Transverse colon (tissue), 4 donors: ENCODE results near the gene UTP25. TPM values are rescaled to one million over a fixed set of nuclear protein-coding genes. Genes with fewer than 3 reads are reported as not detected.

ENCODE experiments used
- DNase-seq: peaks from one replicate; pipeline ENCODE4 v3.0.0-alpha.2; 2019
- H3K27ac ChIP-seq, 4 donors: fragments of 200-600 bp; sonication (generic); 2 replicates each; pipeline ENCODE4 v1.5.1; 2016 to 2018; ENCODE audit warnings: inconsistent platforms in 4 of 4
- H3K27me3 ChIP-seq: fragments of 200-600 bp; sonication (generic); 2 replicates; pipeline ENCODE4 v1.5.1; 2017; ENCODE audit warnings: inconsistent platforms
- H3K36me3 ChIP-seq, 4 donors: fragments of 200-600 bp; sonication (generic); 2 replicates each; pipeline ENCODE4 v1.5.1; 2017 to 2019; ENCODE audit warnings: inconsistent platforms in 4 of 4
- H3K4me1 ChIP-seq, 4 donors: fragments of 200-600 bp; sonication (generic); 2 replicates each; pipeline ENCODE4 v1.5.1; 2017 to 2020; ENCODE audit warnings: inconsistent platforms in 4 of 4
- H3K4me3 ChIP-seq, 4 donors: fragments of 200-600 bp; sonication (generic); 1 replicate in 1 of 4; 2 replicates in 3 of 4; pipeline versions ENCODE4 v1.5.1 to v1.6.1; 2017 to 2019; ENCODE audit warnings: inconsistent platforms in 4 of 4
- H3K9me3 ChIP-seq, 2 donors: fragments of 200-600 bp; sonication (generic); 2 replicates each; pipeline ENCODE4 v1.5.1; 2017 to 2019; ENCODE audit warnings: inconsistent platforms in 2 of 2
- CTCF ChIP-seq, 5 experiments: fragments of 200-600 bp in 3 of 5; fragments of 450-650 bp in 2 of 5; sonication (generic) in 3 of 5; IDR thresholded peaks; 1 replicate in 2 of 5; 2 replicates in 3 of 5; pipeline ENCODE4 v1.5.1; 2016 to 2017; ENCODE audit warnings: antibody characterized with exemption in 5 of 5, inconsistent platforms in 3 of 5, mild to moderate bottlenecking in 2 of 5, moderate library complexity in 1 of 5
- EP300 ChIP-seq: sonication (generic); formaldehyde crosslinking; IDR thresholded peaks from one replicate; pipeline ENCODE4 v1.6.1; 2017; ENCODE audit warnings: antibody characterized with exemption, low read depth
- POLR2A ChIP-seq: fragments of 450-650 bp; IDR thresholded peaks from one replicate; pipeline ENCODE4 v1.6.1; 2016; ENCODE audit warnings: antibody characterized with exemption, mild to moderate bottlenecking, moderate library complexity
- POLR2AphosphoS5 ChIP-seq, 3 donors: sonication (generic); formaldehyde crosslinking; IDR thresholded peaks; one replicate each; pipeline ENCODE4 v1.6.1; 2016; ENCODE audit warnings: antibody characterized with exemption in 3 of 3
- WGBS, 2 donors: methylation state at CpG; one replicate each; pipeline ENCODE4 v1.1.5; 2018; ENCODE audit warnings: low coverage in 1 of 2; 5-methylcytosine and 5-hydroxymethylcytosine counted together
- in situ Hi-C, 4 donors: fragments of 200-750 bp; cut with MboI; loops; one replicate each; pipeline versions ENCODE4 v1.15.0 to v1.15.1; 2017; ENCODE audit warnings: low sequenced_read_pairs in 3 of 4, low pct_ligation_motif_present in 1 of 4, low pct_unique_long_range_greater_than_20kb in 1 of 4
- intact Hi-C: fragments of 100-400 bp; cut with DNase I; formaldehyde crosslinking; loops from one replicate; pipeline ENCODE4 v1.15.1; 2023; ENCODE audit warnings: low total_unique reads
- total RNA-seq, 4 donors: library from RNA; depleted of rRNA; stranded (reverse); fragments of >200 nt; gene quantifications; one replicate each; pipeline ENCODE4 v1.1.0, GENCODE V29; 2016

The UTP25 gene
- total RNA-seq, 4 donors from 2014 or later, result 1.1 to 13.7 (median 6.1) TPM

GRCh38 chr1:209863766-209864485, 36.2 kb downstream of the UTP25 start:
- in situ Hi-C loops (loop anchor here in 2 of 4 donors (25.0 kb wide), 2 partner anchors 123 to 448 kb away; no protein-coding TSS in a partner anchor), intact Hi-C loops (loop anchor here (10.0 kb wide), 1 partner anchor 131 kb away; no protein-coding TSS in a partner anchor)
- no peak overlapping the region for H3K4me3 ChIP-seq
- no peak overlapping the region for H3K27ac ChIP-seq
- no peaks in the 10 kb centered on the region for H3K9me3 ChIP-seq
- 42 to 49% methylated on average over 4 of the region's 4 CpGs for WGBS, 2 donors
- H3K4me1 ChIP-seq, result no peaks in the 10 kb centered on the region
- TF ChIP-seq CTCF (IDR thresholded peaks at IDR 0.05), result no peak
- TF ChIP-seq POLR2A, result no peak
- no peak for TF ChIP-seq EP300
- no peak for TF ChIP-seq POLR2AphosphoS5 (IDR thresholded peaks at IDR 0.05)
- DNase-seq, result no peak
- H3K27me3 ChIP-seq, result peaks cover 17% of the 10 kb centered on the region
- H3K36me3 ChIP-seq, result no peaks in the 10 kb centered on the region

DNA sequence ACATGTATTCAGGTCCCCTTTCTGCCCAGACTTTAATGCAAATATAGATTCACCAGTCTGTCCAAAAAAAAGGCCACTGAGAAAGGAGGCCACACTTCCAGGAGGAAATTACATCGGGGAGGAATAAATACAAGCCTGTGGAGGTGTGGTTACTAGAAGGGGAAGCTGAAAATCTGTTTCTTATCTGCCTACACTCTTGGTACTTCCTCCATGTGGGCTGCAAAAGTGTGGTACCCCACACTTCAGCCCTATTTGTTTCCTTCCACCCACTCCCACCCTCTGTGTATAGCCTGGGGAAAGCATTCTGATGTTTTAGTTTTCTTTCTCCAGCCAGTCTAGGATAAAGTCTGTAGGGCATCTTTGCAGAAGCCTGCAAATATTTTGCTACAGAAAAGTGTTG, 38.4 kb downstream of the UTP25 start:
- Histone ChIP-seq H3K9me3 (no peaks in the 10 kb centered on the region), H3K36me3 (no peaks in the 10 kb centered on the region), H3K4me3 (no peak overlapping the region), H3K27ac (no peak overlapping the region), H3K4me1 (no peaks in the 10 kb centered on the region), H3K27me3 (peaks cover 15% of the 10 kb centered on the region)
- DNase-seq, result no peak
- WGBS, 2 donors, result 56 to 57% methylated on average over 1 of the region's 1 CpG
- TF ChIP-seq CTCF (IDR thresholded peaks at IDR 0.05) (no peak), EP300 (no peak), POLR2AphosphoS5 (IDR thresholded peaks at IDR 0.05) (no peak)
- in situ Hi-C loops (loop anchor here in 2 of 4 donors (25.0 kb wide), 2 partner anchors 121 to 446 kb away; no protein-coding TSS in a partner anchor), intact Hi-C loops (loop anchor here (10.0 kb wide), 1 partner anchor 129 kb away; no protein-coding TSS in a partner anchor)

DNA sequence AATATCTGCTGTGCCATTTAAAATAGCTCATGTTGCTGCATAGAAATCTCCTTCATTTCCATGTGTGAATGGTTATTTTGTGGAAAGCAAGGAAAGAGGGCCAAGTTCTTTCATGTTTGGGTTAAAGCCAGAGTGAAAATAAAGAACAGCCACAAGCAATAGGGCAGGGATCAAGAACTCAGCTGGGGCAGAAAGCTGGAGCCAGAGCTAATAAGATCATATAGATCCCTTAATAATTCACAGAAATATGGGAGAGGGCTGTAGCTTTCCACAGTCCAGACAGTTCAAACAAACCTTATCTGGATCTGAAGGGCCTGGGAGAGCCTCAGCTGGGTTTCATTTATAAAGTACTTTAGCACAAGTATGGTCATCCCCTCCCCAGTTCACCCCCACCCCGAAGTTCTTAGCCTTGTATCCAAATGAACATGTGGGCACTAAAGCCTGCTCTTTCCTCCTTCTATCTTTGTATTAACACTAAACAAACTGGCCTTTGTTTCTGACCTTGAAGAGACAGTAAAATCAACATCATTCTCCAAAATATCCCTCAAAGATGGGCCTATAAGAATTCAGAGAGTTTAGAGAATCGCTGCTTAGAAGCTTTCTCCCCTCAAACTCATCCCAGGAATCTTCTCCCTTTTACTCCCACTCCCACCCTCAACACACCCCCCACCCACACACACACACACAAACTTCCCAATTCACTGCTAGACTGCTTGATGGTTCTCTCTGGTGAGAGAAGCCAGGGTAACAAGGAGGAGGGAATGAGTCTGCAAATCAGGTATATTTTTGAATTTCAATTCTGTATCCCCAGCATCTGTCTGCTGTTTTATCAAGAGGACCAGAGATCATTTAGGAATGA, 41.7 kb downstream of the UTP25 start:
- DNase-seq, result no peak
- peaks cover 6% of the 10 kb centered on the region for H3K27me3 ChIP-seq
- no peaks in the 10 kb centered on the region for H3K36me3 ChIP-seq
- in situ Hi-C loops, result loop anchor here in 2 of 4 donors (25.0 kb wide), 2 partner anchors 118 to 443 kb away; no protein-coding TSS in a partner anchor
- no peak overlapping the region for H3K4me3 ChIP-seq
- no peak overlapping the region for H3K27ac ChIP-seq
- H3K4me1 ChIP-seq, result no peaks in the 10 kb centered on the region
- H3K9me3 ChIP-seq, result no peaks in the 10 kb centered on the region
- intact Hi-C loops, result loop anchor here (10.0 kb wide), 1 partner anchor 125 kb away; no protein-coding TSS in a partner anchor
- 29 to 49% methylated on average over 2 of the region's 2 CpGs for WGBS, 2 donors
- TF ChIP-seq EP300 (no peak), POLR2A (no peak), POLR2AphosphoS5 (IDR thresholded peaks at IDR 0.05) (no peak), CTCF (IDR thresholded peaks at IDR 0.05) (no peak)
